Bronchial epithelial cell (primary cell): Measurements from ENCODE around the gene MEFV. TPM values are rescaled to one million over a fixed set of nuclear protein-coding genes. Genes with fewer than 3 reads are reported as not detected.

Experiments used
- DNase-seq: peaks from one replicate; pipeline ENCODE4 v3.0.0-alpha.2; 2010; ENCODE audit warnings: low read depth
- FAIRE-seq: peaks from 2 replicates; lab custom pipeline; 2011; peaks lifted over from hg19 to GRCh38; lab: Jason Lieb, UNC
- H3K27me3 ChIP-seq: 2 replicates; pipeline ENCODE4 v1.5.1; 2011; ENCODE audit warnings: low read length; ENCODE audit not compliant: control insufficient read depth, insufficient read depth
- H3K36me3 ChIP-seq: 2 replicates; pipeline ENCODE4 v1.5.1; 2011; ENCODE audit warnings: low read length; ENCODE audit not compliant: control insufficient read depth, insufficient read depth
- H3K4me3 ChIP-seq: 2 replicates; pipeline ENCODE4 v1.5.1; 2011; ENCODE audit warnings: mild to moderate bottlenecking, low read depth, low read length, control low read depth
- total RNA-seq: library from RNA; depleted of rRNA; stranded (reverse); fragments of >200 nt; gene quantifications from 2 replicates; pipeline ENCODE4 v1.2.1, GENCODE V29; 2014
- TF ChIP-seq, protein P1 (sequence below): IDR thresholded peaks from 2 replicates; pipeline ENCODE4 v1.5.1; 2011; ENCODE audit warnings: mild to moderate bottlenecking, moderate library complexity, low read length, control low read depth, inconsistent platforms; ENCODE audit not compliant: insufficient read depth, severe bottlenecking

Gene MEFV
- total RNA-seq, 1 donor from 2014 or later: not detected

DNA sequence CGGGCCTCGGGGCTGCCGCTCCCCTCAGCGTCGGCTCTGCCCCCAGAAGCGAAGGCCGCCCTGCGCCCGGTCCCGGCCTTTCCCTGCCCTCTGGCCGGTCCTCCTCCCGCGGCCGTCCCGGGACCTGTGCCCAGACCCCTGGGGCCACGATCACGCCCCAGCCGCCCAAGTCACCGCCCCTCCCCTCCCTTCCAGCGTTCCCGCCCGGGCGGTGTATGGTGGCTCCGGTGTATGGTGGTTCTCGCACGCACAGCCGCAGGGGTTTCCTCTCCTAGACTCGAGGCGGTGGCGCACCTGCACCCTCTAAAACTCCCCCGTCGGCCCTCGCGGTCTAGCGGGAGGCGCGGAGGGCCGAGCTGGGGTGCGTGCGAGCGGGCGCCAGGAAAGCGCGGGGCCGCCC, 38.8 kb upstream of the MEFV start:
- H3K27me3 ChIP-seq: no peaks in the 10 kb centered on the region
- no peak for FAIRE-seq
- no peak for DNase-seq
- TF ChIP-seq, protein P1, sequence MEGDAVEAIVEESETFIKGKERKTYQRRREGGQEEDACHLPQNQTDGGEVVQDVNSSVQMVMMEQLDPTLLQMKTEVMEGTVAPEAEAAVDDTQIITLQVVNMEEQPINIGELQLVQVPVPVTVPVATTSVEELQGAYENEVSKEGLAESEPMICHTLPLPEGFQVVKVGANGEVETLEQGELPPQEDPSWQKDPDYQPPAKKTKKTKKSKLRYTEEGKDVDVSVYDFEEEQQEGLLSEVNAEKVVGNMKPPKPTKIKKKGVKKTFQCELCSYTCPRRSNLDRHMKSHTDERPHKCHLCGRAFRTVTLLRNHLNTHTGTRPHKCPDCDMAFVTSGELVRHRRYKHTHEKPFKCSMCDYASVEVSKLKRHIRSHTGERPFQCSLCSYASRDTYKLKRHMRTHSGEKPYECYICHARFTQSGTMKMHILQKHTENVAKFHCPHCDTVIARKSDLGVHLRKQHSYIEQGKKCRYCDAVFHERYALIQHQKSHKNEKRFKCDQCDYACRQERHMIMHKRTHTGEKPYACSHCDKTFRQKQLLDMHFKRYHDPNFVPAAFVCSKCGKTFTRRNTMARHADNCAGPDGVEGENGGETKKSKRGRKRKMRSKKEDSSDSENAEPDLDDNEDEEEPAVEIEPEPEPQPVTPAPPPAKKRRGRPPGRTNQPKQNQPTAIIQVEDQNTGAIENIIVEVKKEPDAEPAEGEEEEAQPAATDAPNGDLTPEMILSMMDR: no peak
- peaks cover 9% of the 10 kb centered on the region for H3K36me3 ChIP-seq
- H3K4me3 ChIP-seq: no peak overlapping the region

DNA sequence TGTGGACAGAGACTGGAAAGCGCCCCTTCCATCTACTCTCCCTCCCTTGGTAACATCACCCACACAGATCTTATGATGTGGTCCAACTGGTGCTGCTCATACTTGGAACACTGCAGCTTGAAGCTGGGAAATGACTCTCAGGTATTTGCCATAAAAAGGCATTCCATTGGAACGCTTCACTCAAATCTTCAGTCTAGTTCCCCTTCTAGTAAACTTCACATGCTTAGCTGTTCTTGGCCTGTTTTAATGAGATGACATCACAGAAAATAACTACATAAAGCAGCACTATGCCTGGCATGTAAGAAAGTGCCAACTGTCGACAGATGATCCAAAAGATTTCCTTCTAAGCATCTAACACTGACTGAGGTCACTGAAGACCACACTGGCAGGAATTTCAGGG, 36.2 kb upstream of the MEFV start:
- DNase-seq (no peak), FAIRE-seq (peak; percentile 91)
- no peaks in the 10 kb centered on the region for H3K27me3 ChIP-seq
- no peak overlapping the region for H3K4me3 ChIP-seq
- TF ChIP-seq, protein P1: no peak
- H3K36me3 ChIP-seq: peaks cover 23% of the 10 kb centered on the region

DNA sequence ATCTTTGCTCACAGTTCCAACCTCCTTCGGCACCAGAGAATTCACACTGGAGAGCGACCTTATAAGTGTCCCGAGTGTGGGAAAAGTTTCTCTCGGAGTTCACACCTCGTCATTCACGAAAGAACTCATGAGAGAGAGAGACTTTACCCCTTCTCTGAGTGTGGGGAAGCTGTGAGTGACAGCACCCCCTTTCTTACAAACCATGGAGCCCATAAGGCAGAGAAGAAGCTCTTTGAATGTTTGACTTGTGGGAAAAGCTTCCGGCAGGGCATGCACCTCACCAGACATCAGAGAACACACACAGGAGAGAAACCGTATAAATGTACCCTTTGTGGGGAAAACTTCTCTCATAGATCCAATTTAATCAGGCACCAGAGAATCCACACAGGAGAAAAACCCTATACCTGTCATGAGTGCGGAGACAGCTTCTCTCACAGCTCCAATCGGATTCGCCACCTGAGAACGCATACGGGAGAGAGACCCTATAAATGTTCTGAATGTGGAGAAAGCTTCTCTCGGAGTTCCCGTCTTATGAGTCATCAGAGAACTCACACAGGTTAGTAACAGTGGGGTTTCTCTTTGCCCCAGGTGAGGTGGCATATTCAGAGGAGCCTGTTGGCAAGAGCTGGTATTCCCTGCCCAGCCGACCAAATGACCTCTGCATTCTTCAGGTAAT, 33.7 kb upstream of the MEFV start:
- TF ChIP-seq, protein P1: no peak
- Histone ChIP-seq H3K36me3 (peaks cover 27% of the 10 kb centered on the region), H3K27me3 (no peaks in the 10 kb centered on the region), H3K4me3 (no peak overlapping the region)
- DNase-seq: no peak
- FAIRE-seq: no peak

DNA sequence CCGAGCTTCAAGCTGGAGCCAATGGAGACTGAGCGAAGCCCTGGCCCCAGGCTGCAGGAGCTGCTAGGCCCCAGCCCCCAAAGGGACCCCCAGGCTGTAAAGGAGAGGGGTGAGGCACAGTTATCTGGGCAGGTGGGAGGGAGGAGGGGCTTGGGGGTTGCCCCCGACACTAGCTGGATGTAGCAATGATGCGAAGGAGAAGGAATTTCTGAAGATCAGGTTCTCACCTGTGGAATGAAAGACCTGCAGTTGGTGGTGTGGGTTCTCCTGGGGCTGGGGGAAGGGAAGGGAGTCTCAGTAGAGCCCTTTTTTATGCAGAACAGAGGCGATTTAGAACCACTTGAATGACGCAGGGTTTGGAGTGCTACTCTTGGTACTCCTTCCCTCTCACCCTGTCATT, 28.7 kb upstream of the MEFV start:
- TF ChIP-seq, protein P1: no peak
- Histone ChIP-seq H3K4me3 (no peak overlapping the region), H3K27me3 (no peaks in the 10 kb centered on the region), H3K36me3 (peaks cover 18% of the 10 kb centered on the region)
- FAIRE-seq: no peak
- no peak for DNase-seq

DNA sequence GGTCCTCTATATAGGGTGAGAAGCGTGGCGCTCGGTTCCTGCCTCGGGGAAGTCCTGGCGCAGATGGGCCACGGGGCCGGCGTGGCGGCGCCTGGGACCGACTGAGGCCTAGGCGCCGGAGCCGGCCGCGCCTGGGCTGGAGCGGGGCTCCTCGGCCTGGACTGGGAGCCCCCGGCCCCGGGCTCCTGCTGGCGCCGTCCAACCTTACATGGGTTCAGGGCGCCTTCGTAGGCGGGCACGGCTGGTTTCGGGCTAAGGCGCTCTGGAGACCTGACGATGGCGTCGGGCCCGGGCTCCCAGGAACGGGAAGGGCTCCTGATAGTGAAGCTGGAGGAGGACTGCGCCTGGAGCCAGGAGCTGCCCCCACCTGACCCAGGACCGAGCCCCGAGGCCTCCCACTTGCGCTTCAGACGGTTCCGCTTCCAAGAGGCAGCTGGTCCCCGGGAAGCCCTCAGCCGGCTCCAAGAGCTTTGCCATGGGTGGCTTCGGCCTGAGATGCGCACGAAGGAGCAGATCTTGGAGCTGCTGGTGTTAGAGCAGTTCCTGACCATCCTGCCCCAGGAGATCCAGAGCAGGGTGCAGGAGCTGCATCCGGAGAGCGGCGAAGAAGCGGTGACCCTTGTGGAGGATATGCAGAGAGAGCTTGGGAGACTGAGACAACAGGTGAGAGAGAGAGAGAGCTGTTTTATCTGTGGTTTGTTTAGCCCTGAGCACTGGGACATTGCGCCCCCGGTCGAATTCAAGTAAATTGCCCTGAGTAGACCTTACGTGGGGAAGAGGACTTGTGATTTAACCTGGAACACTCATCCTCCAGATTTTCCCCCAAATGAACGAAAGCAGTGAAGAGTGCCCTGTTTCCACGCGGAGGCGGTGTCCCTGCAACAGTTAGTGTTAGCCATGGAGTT, 27.4 kb upstream of the MEFV start:
- H3K27me3 ChIP-seq: no peaks in the 10 kb centered on the region
- peaks cover 8% of the 10 kb centered on the region for H3K36me3 ChIP-seq
- TF ChIP-seq, protein P1: no peak
- DNase-seq: no peak
- FAIRE-seq: no peak
- H3K4me3 ChIP-seq: peak overlapping the region; percentile 69
